COLO829 (cell line): Measurements from ENCODE around the gene PSMA7.

Experiments used
- DNase-seq: peaks from one replicate; pipeline ENCODE4 v3.0.0; 2012; ENCODE audit warnings: low spot score

The PSMA7 gene

DNA sequence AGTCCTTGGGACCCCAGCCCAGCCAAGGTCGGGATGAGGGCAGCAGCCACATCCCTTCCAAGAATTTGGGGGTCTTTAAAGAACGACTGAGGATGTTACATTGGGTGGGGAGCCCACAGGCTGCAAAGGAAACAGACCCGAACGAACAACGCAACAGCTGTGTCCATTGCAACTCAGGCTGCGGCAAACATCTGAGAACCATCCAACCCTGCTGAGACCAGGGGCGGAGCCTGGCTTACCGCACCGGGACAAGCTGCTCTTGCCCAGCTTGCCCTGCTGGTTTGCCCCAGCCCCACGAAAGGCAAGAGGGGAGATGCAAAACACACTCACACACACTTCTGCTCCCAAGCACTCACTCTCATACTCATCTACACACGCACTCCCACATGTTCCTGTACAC lies 56.0 kb downstream of the PSMA7 start:
- DNase-seq: no peak
